CD14-positive monocyte (primary cell): ENCODE measurements around the gene ZNF716. TPM values are rescaled to one million over a fixed set of nuclear protein-coding genes. Genes with fewer than 3 reads are reported as not detected.

Source experiments
- DNase-seq, 3 donors: peaks; one replicate each; pipeline ENCODE4 v3.0.0-alpha.2; 2011 to 2022
- H2AFZ ChIP-seq: 2 replicates; pipeline ENCODE4 v1.6.0; 2012; ENCODE audit warnings: mild to moderate bottlenecking, low read depth, low read length, inconsistent platforms; ENCODE audit not compliant: insufficient read depth, poor library complexity, severe bottlenecking
- H3K27ac ChIP-seq, 2 donors: 1 replicate in 1 of 2; 2 replicates in 1 of 2; pipeline ENCODE4 v1.5.1; 2012 to 2013; ENCODE audit warnings: low read length in 2 of 2, control low read depth in 1 of 2, inconsistent platforms in 1 of 2, low read depth in 1 of 2, mild to moderate bottlenecking in 1 of 2
- H3K27me3 ChIP-seq, 2 donors: one replicate each; pipeline versions ENCODE4 v1.6.0 to v1.6.1; 2011 to 2013; ENCODE audit warnings: low read length in 2 of 2; ENCODE audit not compliant: control insufficient read depth in 2 of 2, insufficient read depth in 2 of 2
- H3K36me3 ChIP-seq, 2 donors: replicated peaks in 1 of 2; 1 replicate in 1 of 2; 2 replicates in 1 of 2; pipeline versions ENCODE4 v1.5.1 to v1.6.1; 2012 to 2013; ENCODE audit warnings: low read length in 2 of 2, control low read depth in 1 of 2, inconsistent platforms in 1 of 2, mild to moderate bottlenecking in 1 of 2; ENCODE audit not compliant: insufficient read depth in 2 of 2, control insufficient read depth in 1 of 2
- H3K4me1 ChIP-seq, 2 donors: 1 replicate in 1 of 2; 2 replicates in 1 of 2; pipeline versions ENCODE4 v1.5.1 to v1.6.1; 2012 to 2013; ENCODE audit warnings: low read length in 2 of 2, control low read depth in 1 of 2, inconsistent platforms in 1 of 2, mild to moderate bottlenecking in 1 of 2, moderate library complexity in 1 of 2; ENCODE audit not compliant: insufficient read depth in 2 of 2, control insufficient read depth in 1 of 2
- H3K4me2 ChIP-seq: replicated peaks from 2 replicates; pipeline ENCODE3; 2012; ENCODE audit warnings: low read length, moderate library complexity, mild to moderate bottlenecking; ENCODE audit not compliant: poor library complexity, severe bottlenecking; ENCODE audit errors: extremely low read depth
- H3K4me3 ChIP-seq, 3 experiments: fragments of 200-600 bp in 1 of 3; sonication (generic) in 1 of 3; replicated peaks in 1 of 3; 1 replicate in 2 of 3; 2 replicates in 1 of 3; pipeline ENCODE4 v1.5.1; 2011 to 2013; ENCODE audit warnings: low read length in 3 of 3, mild to moderate bottlenecking in 3 of 3, control low read depth in 2 of 3, low read depth in 2 of 3, inconsistent platforms in 1 of 3, moderate library complexity in 1 of 3
- H3K79me2 ChIP-seq: 2 replicates; pipeline ENCODE4 v1.6.0; 2012; ENCODE audit warnings: mild to moderate bottlenecking, control low read depth, inconsistent platforms, low read length, moderate library complexity; ENCODE audit not compliant: insufficient read depth
- H3K9ac ChIP-seq: 2 replicates; pipeline ENCODE4 v1.6.0; 2017; ENCODE audit warnings: low read length, mild to moderate bottlenecking; ENCODE audit not compliant: insufficient read depth, poor library complexity, severe bottlenecking
- H3K9me3 ChIP-seq, 2 donors: replicated peaks in 1 of 2; 1 replicate in 1 of 2; 2 replicates in 1 of 2; pipeline versions ENCODE4 v1.5.1 to v1.6.1; 2012 to 2013; ENCODE audit warnings: low read length in 2 of 2, control low read depth in 1 of 2; ENCODE audit not compliant: control insufficient read depth in 1 of 2, insufficient read depth in 1 of 2
- H4K20me1 ChIP-seq: 2 replicates; pipeline ENCODE4 v1.6.0; 2012; ENCODE audit warnings: mild to moderate bottlenecking, low read length, control low read depth, moderate library complexity; ENCODE audit not compliant: insufficient read depth
- H3K27ac Mint-ChIP-seq, 7 donors: one replicate each; pipeline ENCODE4 v1.8.0; 2020; ENCODE audit warnings: mild to moderate bottlenecking in 7 of 7, mixed read lengths in 7 of 7, moderate library complexity in 6 of 7, inconsistent platforms in 2 of 7
- H3K27me3 Mint-ChIP-seq, 3 donors: one replicate each; pipeline ENCODE4 v1.8.0; 2021 to 2022; ENCODE audit warnings: low read depth in 3 of 3, mild to moderate bottlenecking in 3 of 3, mixed read lengths in 3 of 3, moderate library complexity in 3 of 3, inconsistent platforms in 1 of 3
- H3K36me3 Mint-ChIP-seq, 2 donors: one replicate each; pipeline ENCODE4 v1.8.0; 2020; ENCODE audit warnings: mixed read lengths in 2 of 2, inconsistent platforms in 1 of 2, mild to moderate bottlenecking in 1 of 2
- H3K4me1 Mint-ChIP-seq: one replicate; pipeline ENCODE4 v1.8.0; 2020; ENCODE audit warnings: mild to moderate bottlenecking, mixed read lengths
- H3K4me3 Mint-ChIP-seq, 2 donors: one replicate each; pipeline ENCODE4 v1.8.0; 2020; ENCODE audit warnings: mild to moderate bottlenecking in 2 of 2, mixed read lengths in 2 of 2, moderate library complexity in 1 of 2
- H3K9me3 Mint-ChIP-seq, 7 donors: one replicate each; pipeline ENCODE4 v1.8.0; 2020 to 2022; ENCODE audit warnings: mixed read lengths in 7 of 7, mild to moderate bottlenecking in 6 of 7, moderate library complexity in 6 of 7, inconsistent platforms in 2 of 7
- WGBS: methylation state at CpG from one replicate; pipeline ENCODE4 v1.1.5; 2013; ENCODE audit warnings: missing lambda C conversion rate; ENCODE audit not compliant: insufficient coverage; 5-methylcytosine and 5-hydroxymethylcytosine counted together
- intact Hi-C, 2 donors: fragments of 100-400 bp; cut with micrococcal nuclease; formaldehyde crosslinking; loops; one replicate each; pipeline versions ENCODE4 v1.15.0 to v1.15.1; 2023
- polyA plus RNA-seq, 3 donors: library from polyadenylated mRNA; depleted of rRNA in 1 of 3; unstranded in 2 of 3; stranded (reverse) in 1 of 3; fragments of 300-500 nt in 2 of 3; fragments of >200 nt in 1 of 3; fragmentation: Illumina TruSeq in 2 of 3; gene quantifications; 1 replicate in 2 of 3; 2 replicates in 1 of 3; pipeline ENCODE4 v1.2.3, GENCODE V29; 2012 to 2021
- TF ChIP-seq, protein P1 (sequence below): fragments of 200-600 bp; IDR thresholded peaks from one replicate; pipeline ENCODE4 v1.8.0; 2022; ENCODE audit warnings: antibody characterized with exemption, mild to moderate bottlenecking

ZNF716 gene
- polyA plus RNA-seq, 3 donors: not detected

DNA sequence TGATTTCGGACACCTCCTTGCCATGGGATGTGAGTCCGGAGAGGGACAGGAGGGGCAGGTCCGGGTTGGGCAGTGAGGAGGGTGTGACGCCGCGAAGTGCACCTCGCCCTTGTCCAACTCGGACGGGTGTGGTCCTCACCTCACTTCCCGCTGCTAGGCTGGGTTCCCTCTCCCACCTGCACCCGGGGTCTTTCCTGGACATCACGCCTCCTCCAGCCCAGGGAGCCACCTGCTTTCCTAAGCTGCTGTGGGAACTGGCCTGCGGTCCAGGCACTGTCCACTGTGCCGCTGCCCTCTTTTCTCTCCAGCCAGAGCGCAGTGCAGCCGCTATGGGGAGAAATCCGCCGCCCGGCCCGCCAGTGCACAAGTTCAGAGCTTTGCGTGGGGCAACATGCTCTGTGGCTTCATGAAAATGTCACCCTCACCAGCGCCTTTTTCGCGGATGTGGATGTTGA, 45.0 kb upstream of the ZNF716 start:
- Histone ChIP-seq H3K27ac (no peak overlapping the region), H3K4me1 (no peaks in the 10 kb centered on the region), H3K27me3 (no peaks in the 10 kb centered on the region), H3K4me2 (no peak overlapping the region), H3K9me3 (peaks cover 52 to 59% of the 10 kb centered on the region in 2 donors), H4K20me1 (no peaks in the 10 kb centered on the region), H3K4me3 (no peak overlapping the region), H2AFZ (no peak overlapping the region), H3K79me2 (no peaks in the 10 kb centered on the region), H3K9ac (no peak overlapping the region), H3K36me3 (no peaks in the 10 kb centered on the region)
- no peak overlapping the region for H3K4me3 Mint-ChIP-seq
- H3K4me1 Mint-ChIP-seq: no peaks in the 10 kb centered on the region
- H3K36me3 Mint-ChIP-seq: no peaks in the 10 kb centered on the region
- no peak overlapping the region for H3K27ac Mint-ChIP-seq
- peaks cover 27 to 68% (median 52%) of the 10 kb centered on the region in 7 donors for H3K9me3 Mint-ChIP-seq
- TF ChIP-seq, protein P1, sequence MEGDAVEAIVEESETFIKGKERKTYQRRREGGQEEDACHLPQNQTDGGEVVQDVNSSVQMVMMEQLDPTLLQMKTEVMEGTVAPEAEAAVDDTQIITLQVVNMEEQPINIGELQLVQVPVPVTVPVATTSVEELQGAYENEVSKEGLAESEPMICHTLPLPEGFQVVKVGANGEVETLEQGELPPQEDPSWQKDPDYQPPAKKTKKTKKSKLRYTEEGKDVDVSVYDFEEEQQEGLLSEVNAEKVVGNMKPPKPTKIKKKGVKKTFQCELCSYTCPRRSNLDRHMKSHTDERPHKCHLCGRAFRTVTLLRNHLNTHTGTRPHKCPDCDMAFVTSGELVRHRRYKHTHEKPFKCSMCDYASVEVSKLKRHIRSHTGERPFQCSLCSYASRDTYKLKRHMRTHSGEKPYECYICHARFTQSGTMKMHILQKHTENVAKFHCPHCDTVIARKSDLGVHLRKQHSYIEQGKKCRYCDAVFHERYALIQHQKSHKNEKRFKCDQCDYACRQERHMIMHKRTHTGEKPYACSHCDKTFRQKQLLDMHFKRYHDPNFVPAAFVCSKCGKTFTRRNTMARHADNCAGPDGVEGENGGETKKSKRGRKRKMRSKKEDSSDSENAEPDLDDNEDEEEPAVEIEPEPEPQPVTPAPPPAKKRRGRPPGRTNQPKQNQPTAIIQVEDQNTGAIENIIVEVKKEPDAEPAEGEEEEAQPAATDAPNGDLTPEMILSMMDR: no peak
- DNase-seq: no peak
- H3K27me3 Mint-ChIP-seq: peaks cover 0 to 2% (median 2%) of the 10 kb centered on the region in 3 donors
- intact Hi-C loops: no loop called here
- WGBS: 47% methylated on average over 13 of the region's 24 CpGs

- no peak overlapping the region for H3K27ac ChIP-seq
- Mint-ChIP-seq H3K9me3 (peaks cover 36 to 75% (median 55%) of the 10 kb centered on the region in 7 donors), H3K36me3 (no peaks in the 10 kb centered on the region), H3K27ac (no peak overlapping the region), H3K4me1 (no peaks in the 10 kb centered on the region), H3K27me3 (peaks cover 0 to 2% (median 2%) of the 10 kb centered on the region in 3 donors), H3K4me3 (no peak overlapping the region)
- H2AFZ ChIP-seq: no peak overlapping the region
- H4K20me1 ChIP-seq: no peaks in the 10 kb centered on the region
- TF ChIP-seq, protein P1: no peak
- WGBS: 100% methylated on average over 1 of the region's 7 CpGs
- intact Hi-C loops: no loop called here
- no peaks in the 10 kb centered on the region for H3K79me2 ChIP-seq
- H3K4me1 ChIP-seq: no peaks in the 10 kb centered on the region
- H3K4me3 ChIP-seq: no peak overlapping the region
- H3K36me3 ChIP-seq: no peaks in the 10 kb centered on the region
- H3K27me3 ChIP-seq: no peaks in the 10 kb centered on the region
- H3K9me3 ChIP-seq: peaks cover 49 to 58% of the 10 kb centered on the region in 2 donors
- H3K4me2 ChIP-seq: no peak overlapping the region
- H3K9ac ChIP-seq: no peak overlapping the region
- DNase-seq: no peak
Observed at GRCh38 chr7:57407125-57407524, 42.9 kb upstream of the ZNF716 start.
